Stimulated activated CD4-positive, alpha-beta T cell treated with anti-CD3 and anti-CD28 coated beads, Interleukin-4, amount 100 ng/mL, for 4 hours (primary cell): Measurements from ENCODE around the gene GPC6.
"Not testable (repeated sequence)": the region's sequence is repeated elsewhere in the genome, so short reads cannot be mapped to it uniquely, and the experiment has no call there.

Source experiments
- DNase-seq, 2 experiments: peaks; one replicate each; pipeline ENCODE4 v3.0.0-alpha.2; 2020

The GPC6 gene

GRCh38 chr13:94188201-94188854 lies 961.7 kb downstream of the GPC6 start:
- DNase-seq: no peak

- no peak for DNase-seq
These were observed 965.9 kb downstream of the GPC6 start for GRCh38 chr13:94192431-94192975.

DNA sequence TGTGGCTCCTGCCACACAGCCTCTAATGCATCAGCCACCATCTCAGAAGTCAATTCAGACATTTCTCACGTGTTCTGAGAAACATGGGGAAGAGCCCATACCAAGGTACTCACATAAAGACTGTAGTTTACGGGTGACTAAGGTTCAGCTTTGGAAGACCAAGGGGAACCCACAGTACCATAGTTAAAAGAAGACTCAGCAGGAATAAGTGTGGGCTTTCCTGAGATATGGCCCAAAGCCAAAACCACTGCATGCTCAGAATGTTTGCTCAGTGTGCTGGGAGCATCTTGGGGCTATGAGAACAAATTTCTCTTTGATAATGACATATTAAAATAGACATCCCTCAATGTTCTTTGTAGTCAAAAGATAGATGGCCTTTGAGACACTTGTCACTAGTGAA lies 969.1 kb downstream of the GPC6 start:
- DNase-seq: no peak

DNA sequence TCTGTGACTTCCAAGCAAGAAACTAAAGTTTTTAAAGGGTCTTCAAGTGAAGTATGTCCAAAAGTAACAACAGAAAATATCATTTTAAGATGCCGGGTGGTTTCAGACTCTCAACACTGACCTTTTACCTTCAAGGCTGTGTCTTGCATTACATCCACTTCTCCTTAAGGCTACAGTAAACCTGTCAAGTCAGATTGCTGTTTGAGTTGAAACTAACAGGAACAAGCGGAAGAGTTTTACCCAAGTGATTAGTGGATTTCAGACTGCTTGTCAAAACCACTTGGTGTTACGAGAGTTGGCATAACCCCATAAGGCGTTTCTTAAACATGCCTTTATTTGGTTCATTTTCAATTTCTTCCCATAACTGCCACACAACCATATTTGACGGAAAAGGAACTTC lies 969.8 kb downstream of the GPC6 start:
- DNase-seq: no peak

- DNase-seq: no peak
These were observed 972.1 kb downstream of the GPC6 start for GRCh38 chr13:94198681-94199080.

GRCh38 chr13:94199135-94199534 lies 972.5 kb downstream of the GPC6 start:
- DNase-seq: no peak

DNA sequence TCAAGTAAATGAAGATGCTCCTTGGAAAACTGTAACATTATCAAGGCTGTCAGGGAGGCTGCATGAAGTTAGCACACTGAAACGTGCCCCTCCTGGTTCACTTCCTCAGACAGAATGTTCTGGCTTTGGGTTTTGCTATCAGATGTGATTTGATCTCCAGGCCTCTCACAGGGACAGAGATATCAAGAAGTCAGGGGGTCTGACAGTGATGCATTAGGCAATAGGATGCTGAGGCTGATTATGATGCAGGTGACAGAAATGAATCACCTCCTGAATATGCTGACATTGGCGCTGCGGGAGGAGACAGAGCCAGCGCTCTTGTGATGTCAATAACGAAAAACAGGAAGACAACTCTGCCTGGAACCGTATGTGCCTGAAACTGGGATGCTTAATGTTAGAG lies 974.4 kb downstream of the GPC6 start:
- DNase-seq: no peak

GRCh38 chr13:94204163-94204562 lies 977.6 kb downstream of the GPC6 start:
- DNase-seq: no peak

DNA sequence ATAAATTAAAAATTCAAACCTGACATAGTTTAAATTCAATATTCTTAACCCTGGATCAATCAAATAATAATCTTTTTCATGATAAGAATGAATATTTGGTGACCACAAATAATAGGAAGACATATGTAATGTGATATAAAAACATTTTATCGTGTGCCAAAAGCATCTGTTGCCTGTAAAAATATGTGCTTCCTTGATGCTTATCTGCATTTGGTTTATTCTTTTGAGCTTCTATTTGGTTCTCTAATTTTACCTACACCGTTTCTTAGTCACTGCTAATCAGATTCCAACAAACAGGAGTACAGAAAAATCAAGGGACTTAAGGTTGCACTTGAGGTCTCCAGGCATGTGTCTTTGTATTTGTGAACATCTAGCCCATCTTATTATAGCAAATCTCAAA lies 978.3 kb downstream of the GPC6 start:
- no peak for DNase-seq

DNA sequence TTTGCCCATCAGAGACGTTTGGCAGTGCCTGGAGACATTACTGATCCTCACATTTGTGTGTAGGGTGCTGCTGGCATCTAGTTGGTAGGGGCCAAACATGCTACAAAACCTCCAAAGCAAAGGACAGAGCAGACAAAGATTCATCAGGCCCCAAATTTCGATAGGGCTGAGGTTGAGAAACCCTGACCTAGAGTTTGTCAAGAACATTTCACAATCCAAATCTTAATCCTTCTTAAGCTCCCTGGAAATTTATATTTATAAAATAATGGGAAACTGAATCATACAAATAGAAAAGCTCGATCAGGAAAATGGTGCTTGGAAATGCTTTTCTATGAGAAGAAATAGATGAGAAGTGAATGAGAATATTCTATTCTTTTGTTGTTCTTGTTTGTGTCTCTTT lies 979.3 kb downstream of the GPC6 start:
- DNase-seq: no peak

DNA sequence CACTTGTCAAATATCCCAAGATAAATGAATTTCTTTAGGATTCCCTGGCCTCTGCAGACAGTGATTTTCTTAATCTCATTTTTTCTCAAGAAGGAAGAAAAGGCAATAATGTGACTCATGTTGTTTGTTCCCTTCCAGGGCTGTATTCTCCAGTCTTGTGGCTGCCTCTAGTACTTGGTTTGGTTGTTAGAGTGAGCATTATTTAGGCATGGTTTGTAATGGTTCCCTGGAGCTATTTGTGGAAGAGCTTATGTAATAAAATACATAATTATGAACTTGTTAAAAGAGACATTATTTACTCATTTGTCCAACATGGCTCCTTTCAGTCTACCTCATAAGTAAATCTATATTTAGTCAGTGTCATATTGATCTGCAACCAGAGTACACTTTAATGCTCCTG lies 982.5 kb downstream of the GPC6 start:
- DNase-seq: no peak

- not testable (repeated sequence) for DNase-seq
These were observed 983.3 kb downstream of the GPC6 start for GRCh38 chr13:94209913-94210312.

- DNase-seq: no peak
These were observed 984.2 kb downstream of the GPC6 start for GRCh38 chr13:94210816-94211215.

GRCh38 chr13:94212196-94212595 lies 985.6 kb downstream of the GPC6 start:
- no peak for DNase-seq

- DNase-seq: no peak
These were observed 987.5 kb downstream of the GPC6 start for GRCh38 chr13:94214121-94214520.

DNA sequence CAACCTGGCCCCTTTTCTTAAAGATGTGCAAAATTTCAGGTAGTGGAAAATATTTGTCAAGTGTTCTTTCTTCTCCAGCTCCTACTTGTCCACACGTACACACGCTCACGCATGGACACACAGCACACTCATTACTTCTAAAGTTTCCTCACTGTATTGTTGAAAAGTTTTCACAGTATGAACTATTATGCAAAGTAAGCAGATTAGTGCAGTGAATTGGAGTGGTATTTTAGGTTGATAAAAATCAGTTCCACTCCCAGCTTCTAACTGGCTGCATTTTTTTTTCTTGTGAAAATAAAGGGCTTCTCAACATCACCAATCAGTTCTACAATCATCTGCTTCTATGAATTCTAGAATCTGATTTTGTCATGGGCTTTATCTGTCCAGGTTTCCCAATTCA lies 988.4 kb downstream of the GPC6 start:
- no peak for DNase-seq

- DNase-seq: no peak
These were observed 989.9 kb downstream of the GPC6 start for GRCh38 chr13:94216476-94216875.

GRCh38 chr13:94217370-94217769 lies 990.8 kb downstream of the GPC6 start:
- DNase-seq: no peak

- no peak for DNase-seq
These were observed 991.9 kb downstream of the GPC6 start for GRCh38 chr13:94218537-94218936.

- no peak for DNase-seq
These were observed 992.3 kb downstream of the GPC6 start for GRCh38 chr13:94218951-94219350.

DNA sequence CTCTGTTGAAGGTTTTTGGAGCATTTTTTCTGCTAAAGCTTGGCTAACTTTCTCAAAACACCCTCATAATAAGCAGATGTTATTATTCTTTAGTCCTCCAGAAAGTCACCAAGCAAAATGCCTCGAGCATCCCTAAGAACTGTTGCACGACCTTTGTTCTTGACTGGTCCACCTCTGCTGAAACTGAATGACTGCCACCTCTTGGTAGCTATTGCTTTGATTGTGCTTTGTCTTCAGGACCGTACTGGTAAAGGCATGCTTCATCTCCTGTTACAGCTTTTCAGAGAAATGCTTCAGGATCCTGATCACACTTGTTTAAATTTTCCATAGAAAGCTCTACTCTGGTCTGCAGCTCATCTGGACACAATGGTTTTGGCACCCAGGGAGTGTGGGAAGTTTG lies 998.1 kb downstream of the GPC6 start:
- DNase-seq: no peak

DNA sequence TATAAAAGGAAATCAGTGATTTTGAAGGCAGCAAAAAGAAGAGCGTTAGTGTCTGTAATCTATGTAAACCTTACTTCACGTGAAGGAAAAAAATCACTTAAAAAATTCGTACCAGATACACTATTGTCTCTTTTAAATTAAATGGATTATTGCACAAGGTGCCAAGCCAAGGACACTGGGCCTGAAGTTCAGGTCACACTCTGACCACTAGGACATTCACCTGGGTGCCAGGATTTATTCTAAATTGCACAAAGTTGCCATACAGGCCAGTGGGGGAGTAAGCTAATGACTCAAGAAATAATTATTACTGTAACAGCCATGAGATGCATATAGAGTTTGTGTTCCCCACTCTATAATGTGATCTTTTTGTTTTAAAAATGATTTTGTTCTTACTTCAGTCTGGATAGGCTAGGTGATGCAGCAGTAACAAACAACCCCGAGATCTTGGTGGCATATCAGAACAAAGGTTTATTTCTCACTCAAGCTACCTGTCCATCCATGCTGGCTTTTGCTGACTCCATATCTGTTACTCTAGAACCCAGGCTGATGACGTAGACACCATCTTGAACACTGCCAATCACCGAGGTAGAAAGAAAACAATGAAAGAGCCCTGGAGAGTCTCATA lies 1000.8 kb downstream of the GPC6 start:
- no peak for DNase-seq

- DNase-seq: no peak
These were observed 1002.2 kb downstream of the GPC6 start for GRCh38 chr13:94228763-94229162.

DNA sequence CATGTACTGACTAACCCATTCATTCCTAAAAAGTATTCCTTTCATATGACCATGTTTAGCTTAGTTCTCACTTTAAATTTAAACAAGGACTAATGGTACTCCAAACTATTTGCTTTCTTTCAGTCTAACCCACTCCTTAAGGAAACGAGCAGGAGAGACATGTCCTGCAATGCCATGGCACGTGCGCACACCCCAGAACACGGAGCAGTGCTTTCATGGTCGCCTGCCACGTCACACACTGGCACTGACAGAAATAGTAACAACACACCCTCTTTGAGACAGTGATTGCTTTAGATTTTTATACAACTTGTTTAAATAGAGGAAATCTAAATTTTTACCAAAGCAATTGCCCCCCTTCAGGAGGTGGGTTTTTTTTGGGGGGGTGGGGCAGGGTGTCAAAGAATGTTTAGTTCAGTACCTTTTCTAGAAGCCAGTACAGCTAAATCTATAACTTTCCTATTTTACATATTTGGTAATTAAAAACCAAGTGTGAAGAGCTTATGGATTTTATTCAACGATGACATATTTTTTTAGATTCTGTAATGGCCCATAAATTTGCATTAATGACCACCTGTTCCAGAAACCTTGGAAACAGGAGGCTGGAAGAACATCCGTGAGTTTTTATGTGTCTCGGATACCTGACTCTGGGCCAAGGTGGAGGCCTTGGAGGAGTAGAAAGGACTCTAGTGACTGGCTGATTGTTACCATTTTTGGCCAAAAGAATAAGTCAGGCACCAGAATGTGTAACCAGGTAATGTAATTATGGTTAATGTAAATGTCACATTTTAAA lies 1005.7 kb downstream of the GPC6 start:
- no peak for DNase-seq
